Right cardiac atrium (tissue), 5 donors: ENCODE data around the gene ADGRE2. TPM values are rescaled to one million over a fixed set of nuclear protein-coding genes. Genes with fewer than 3 reads are reported as not detected.

Experiments
- ATAC-seq, 2 donors: fragments of 200-7000 bp; cut with Tn5 transposase; one replicate each; pipeline versions ENCODE4 v1.8.0 to v1.9.1; 2020; ENCODE audit warnings: moderate library complexity in 2 of 2, mild to moderate bottlenecking in 1 of 2
- DNase-seq, 3 donors: peaks; one replicate each; pipeline ENCODE4 v3.0.0-alpha.2; 2020
- H3K27ac ChIP-seq: one replicate; pipeline ENCODE4 v1.5.1; 2013; ENCODE audit warnings: mild to moderate bottlenecking, low read length, control low read depth, moderate library complexity
- H3K27me3 ChIP-seq: one replicate; pipeline ENCODE4 v1.6.1; 2013; ENCODE audit not compliant: control insufficient read depth, insufficient read depth
- H3K4me1 ChIP-seq: one replicate; pipeline ENCODE4 v1.6.1; 2013; ENCODE audit warnings: low read length; ENCODE audit not compliant: control insufficient read depth, insufficient read depth
- H3K4me3 ChIP-seq: one replicate; pipeline ENCODE4 v1.5.1; 2013; ENCODE audit warnings: low read length, control low read depth
- H3K9me3 ChIP-seq: one replicate; pipeline ENCODE4 v1.6.1; 2013; ENCODE audit warnings: low read length; ENCODE audit not compliant: control insufficient read depth
- WGBS: extraction: QIAGEN DNeasy Blood & Tissue Kit; methylation state at CpG from one replicate; pipeline ENCODE4 v1.1.7; 2013; 5-methylcytosine and 5-hydroxymethylcytosine counted together
- intact Hi-C, 4 donors: fragments of 100-400 bp; cut with DNase I; formaldehyde crosslinking; loops; one replicate each; pipeline versions ENCODE4 v1.11.0 to v1.14.0; 2022 to 2023
- polyA plus RNA-seq: library from polyadenylated mRNA; stranded (reverse); fragments of 200-250 nt; gene quantifications from one replicate; pipeline ENCODE4 v1.2.3, GENCODE V29; 2013
- total RNA-seq, 4 donors: library from RNA; stranded (reverse); fragmentation: NEBNext Ultra II Directional; extraction: Animal tissue kit (Norgen Biotek cat#: 25700); gene quantifications; one replicate each; pipeline ENCODE4 v1.2.1, GENCODE V29; 2021
- donor health status: healthy with polysubstance abuse.
- donor health status: DM: no; HTN: yes; CAD: no.
- donor health status: DM: no; HTN: no; CAD: no.
- donor health status: DM: no; HTN: yes; CAD: no; lungs with severe emphysema.
- donor health status: DM: yes; HTN: yes; CAD: no.

The ADGRE2 gene
- total and polyA plus RNA-seq, 5 donors: 0.25 to 1.4 (median 0.86) TPM

DNA sequence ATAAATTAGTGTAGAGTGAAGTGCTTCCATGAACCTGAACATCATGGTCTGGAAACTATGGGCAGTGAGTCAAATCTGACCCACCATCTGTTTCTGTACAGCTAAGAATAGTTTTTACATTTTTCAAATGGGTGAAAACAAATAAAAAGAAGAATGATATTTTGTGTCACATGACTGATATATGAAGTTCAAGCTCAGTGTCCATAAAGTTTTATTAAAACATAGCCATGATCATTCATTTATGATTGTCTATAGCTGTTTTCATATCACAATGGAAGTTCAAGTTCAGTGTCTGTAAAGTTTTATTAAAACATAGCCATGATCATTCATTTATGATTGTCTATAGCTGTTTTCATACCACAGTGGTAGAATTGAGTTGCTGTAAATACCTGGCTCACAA lies 45.9 kb downstream of the ADGRE2 start:
- DNase-seq (no peak), ATAC-seq (no peak)
- intact Hi-C loops: no loop called here
- H3K27ac ChIP-seq: no peak overlapping the region
- H3K27me3 ChIP-seq: no peaks in the 10 kb centered on the region
- no peaks in the 10 kb centered on the region for H3K9me3 ChIP-seq
- H3K4me1 ChIP-seq: no peaks in the 10 kb centered on the region
- no peak overlapping the region for H3K4me3 ChIP-seq

DNA sequence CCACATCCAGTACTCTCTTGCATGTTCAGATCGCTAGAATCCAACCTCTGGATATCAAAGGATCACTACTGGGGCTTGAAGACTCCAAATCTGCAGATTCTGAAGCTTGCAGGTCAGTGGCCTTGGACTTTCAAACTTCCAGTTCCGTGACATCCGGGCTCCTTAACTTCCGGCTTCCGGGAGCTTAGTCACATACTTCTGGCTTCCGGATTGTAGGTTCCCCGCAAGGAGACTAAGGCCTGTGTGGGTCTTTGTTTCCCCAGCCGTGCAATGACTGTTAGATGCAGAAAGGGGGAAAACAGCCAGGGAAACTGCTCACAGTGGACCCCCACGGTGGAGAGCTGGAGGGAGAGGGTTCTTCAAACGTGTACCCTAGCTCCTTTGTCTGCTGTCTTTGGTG lies 47.2 kb downstream of the ADGRE2 start:
- Histone ChIP-seq H3K4me3 (no peak overlapping the region), H3K4me1 (no peaks in the 10 kb centered on the region), H3K9me3 (peaks cover 2% of the 10 kb centered on the region), H3K27me3 (no peaks in the 10 kb centered on the region), H3K27ac (no peak overlapping the region)
- ATAC-seq (no peak), DNase-seq (no peak)
- intact Hi-C loops: no loop called here
- 65% methylated on average over 10 of the region's 10 CpGs for WGBS

DNA sequence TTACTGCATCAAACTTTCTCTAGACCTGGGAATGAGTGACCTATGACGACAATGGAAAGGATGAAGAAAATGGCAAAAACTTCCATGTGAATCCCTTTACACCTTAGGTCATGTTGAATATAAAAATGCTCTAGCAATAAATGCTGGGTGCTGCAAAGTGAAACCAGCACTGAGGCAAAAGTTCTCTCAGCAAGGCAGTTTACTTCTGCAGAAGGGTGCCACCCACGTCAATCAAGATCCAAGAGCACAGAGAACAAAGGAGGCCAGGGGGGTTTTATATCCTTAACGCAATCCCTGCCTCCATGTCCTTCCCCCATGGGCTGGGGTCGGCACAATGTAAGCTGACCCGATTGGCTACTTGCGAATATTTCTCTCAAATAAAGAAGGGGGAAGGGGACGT lies 49.8 kb downstream of the ADGRE2 start:
- H3K4me1 ChIP-seq: no peaks in the 10 kb centered on the region
- H3K4me3 ChIP-seq: no peak overlapping the region
- 69% methylated on average over 7 of the region's 7 CpGs for WGBS
- intact Hi-C loops: no loop called here
- no peak overlapping the region for H3K27ac ChIP-seq
- H3K27me3 ChIP-seq: no peaks in the 10 kb centered on the region
- ATAC-seq (no peak), DNase-seq (no peak)
- H3K9me3 ChIP-seq: peaks cover 3% of the 10 kb centered on the region

DNA sequence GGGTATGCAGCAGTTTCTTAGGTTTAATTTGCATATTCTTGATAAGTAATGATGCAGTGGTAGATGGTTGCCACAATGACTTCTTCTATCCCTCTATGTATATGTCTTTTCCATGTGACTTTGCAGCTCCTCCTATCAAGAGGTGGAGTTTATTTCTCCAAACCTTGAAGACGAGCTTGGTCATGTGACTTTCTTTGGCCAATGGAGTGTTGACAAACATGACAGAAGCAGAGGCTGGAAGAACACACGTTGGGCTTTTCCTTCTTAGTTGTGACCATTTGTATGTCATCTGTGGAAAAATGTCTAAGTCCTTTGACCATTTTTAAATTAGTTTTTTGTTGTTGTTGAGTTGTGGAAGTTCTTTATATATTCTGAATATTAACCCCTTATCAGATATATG lies 56.2 kb downstream of the ADGRE2 start:
- WGBS: 88% methylated on average over 2 of the region's 2 CpGs
- Histone ChIP-seq H3K4me3 (no peak overlapping the region), H3K27ac (no peak overlapping the region), H3K4me1 (no peaks in the 10 kb centered on the region), H3K9me3 (peaks cover 22% of the 10 kb centered on the region), H3K27me3 (no peaks in the 10 kb centered on the region)
- ATAC-seq: no peak
- intact Hi-C loops: no loop called here
- no peak for DNase-seq

DNA sequence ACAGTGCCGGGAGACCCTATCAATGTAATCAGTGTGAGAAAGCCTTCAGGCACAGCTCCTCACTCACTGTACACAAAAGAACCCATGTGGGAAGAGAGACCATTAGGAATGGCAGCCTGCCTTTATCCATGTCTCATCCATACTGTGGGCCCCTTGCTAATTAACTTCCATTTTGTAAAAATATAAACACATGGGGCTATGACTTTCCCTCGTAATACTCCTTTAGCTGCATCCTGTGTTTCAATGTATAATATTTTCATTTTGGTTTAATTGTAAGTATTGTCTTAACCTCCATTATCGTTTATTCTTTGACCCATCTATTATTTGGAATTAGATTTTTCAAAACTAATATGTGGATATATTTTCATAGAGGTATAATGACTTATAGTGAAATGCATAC lies 59.2 kb downstream of the ADGRE2 start:
- intact Hi-C loops: no loop called here
- no peak for ATAC-seq
- no peaks in the 10 kb centered on the region for H3K4me1 ChIP-seq
- no peak overlapping the region for H3K27ac ChIP-seq
- 98% methylated on average over 3 of the region's 3 CpGs for WGBS
- DNase-seq: no peak
- H3K9me3 ChIP-seq: peaks cover 43% of the 10 kb centered on the region
- H3K4me3 ChIP-seq: no peak overlapping the region
- H3K27me3 ChIP-seq: no peaks in the 10 kb centered on the region

DNA sequence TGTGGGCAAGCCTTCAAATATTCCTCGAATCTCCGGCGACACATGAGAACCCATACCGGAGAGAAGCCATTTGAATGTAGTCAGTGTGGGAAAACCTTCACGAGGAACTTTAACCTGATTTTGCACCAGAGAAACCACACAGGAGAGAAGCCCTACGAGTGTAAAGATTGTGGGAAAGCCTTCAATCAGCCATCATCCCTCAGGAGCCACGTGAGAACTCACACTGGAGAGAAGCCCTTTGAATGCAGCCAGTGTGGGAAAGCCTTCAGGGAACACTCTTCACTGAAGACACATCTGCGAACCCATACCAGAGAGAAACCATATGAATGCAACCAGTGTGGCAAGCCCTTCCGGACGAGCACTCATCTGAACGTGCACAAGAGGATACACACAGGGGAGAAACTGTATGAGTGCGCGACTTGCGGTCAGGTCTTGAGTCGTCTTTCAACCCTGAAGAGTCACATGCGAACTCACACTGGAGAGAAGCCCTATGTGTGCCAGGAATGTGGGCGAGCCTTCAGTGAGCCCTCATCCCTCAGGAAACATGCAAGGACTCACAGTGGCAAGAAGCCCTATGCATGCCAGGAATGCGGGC lies 59.7 kb downstream of the ADGRE2 start:
- no peak overlapping the region for H3K4me3 ChIP-seq

DNA sequence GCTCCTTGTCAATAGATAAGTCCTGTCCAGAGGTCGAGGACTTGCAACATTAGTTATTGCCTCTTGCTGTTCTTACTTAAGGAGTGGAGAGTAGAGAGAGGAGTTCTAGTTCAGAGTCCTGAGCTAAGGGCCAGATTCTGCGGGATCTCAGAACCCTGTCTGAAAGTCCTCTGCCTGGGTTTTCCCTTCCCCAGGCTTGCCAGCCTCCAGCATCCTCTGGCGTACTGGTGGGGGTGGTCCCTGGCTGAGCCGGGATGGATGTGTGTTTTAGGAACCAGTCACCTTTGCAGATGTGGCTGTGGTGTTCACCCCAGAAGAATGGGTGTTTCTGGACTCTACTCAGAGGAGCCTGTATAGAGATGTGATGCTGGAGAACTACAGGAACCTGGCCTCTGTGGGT lies 62.5 kb downstream of the ADGRE2 start:
- ATAC-seq (no peak), DNase-seq (no peak)
- H3K27ac ChIP-seq: no peak overlapping the region
- intact Hi-C loops: no loop called here
- H3K27me3 ChIP-seq: no peaks in the 10 kb centered on the region
- H3K4me1 ChIP-seq: no peaks in the 10 kb centered on the region
- H3K4me3 ChIP-seq: no peak overlapping the region
- peaks cover 48% of the 10 kb centered on the region for H3K9me3 ChIP-seq
- WGBS: 95% methylated on average over 4 of the region's 4 CpGs

More for the DNA sequence above, 59.7 kb downstream of the ADGRE2 start:
- Histone ChIP-seq H3K9me3 (peaks cover 46% of the 10 kb centered on the region), H3K27me3 (no peaks in the 10 kb centered on the region), H3K27ac (no peak overlapping the region), H3K4me1 (no peaks in the 10 kb centered on the region)
- DNase-seq (no peak), ATAC-seq (no peak)
- intact Hi-C loops: no loop called here
- WGBS: 96% methylated on average over 18 of the region's 18 CpGs

DNA sequence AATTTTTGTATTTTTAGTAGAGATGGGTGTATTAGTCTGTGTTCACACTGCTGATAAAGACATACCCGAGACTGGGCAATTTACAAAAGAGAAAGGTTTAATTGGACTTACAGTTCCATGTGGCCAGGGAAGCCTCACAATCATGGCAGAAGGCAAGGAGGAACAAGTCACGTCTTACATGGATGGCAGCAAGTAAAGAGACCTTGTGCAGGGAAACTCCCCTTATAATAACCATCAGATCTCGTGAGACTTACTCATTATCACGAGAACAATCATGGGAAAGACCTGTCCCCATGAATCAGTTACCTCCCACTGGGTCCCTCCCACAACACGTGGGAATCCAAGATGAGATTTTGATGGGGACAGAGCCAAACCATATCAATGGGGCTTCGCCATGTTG lies 73.9 kb downstream of the ADGRE2 start:
- intact Hi-C loops: no loop called here
- Histone ChIP-seq H3K4me1 (no peaks in the 10 kb centered on the region), H3K27ac (no peak overlapping the region), H3K9me3 (no peaks in the 10 kb centered on the region), H3K4me3 (no peak overlapping the region), H3K27me3 (no peaks in the 10 kb centered on the region)
- 91% methylated on average over 6 of the region's 6 CpGs for WGBS
- ATAC-seq (no peak), DNase-seq (no peak)

DNA sequence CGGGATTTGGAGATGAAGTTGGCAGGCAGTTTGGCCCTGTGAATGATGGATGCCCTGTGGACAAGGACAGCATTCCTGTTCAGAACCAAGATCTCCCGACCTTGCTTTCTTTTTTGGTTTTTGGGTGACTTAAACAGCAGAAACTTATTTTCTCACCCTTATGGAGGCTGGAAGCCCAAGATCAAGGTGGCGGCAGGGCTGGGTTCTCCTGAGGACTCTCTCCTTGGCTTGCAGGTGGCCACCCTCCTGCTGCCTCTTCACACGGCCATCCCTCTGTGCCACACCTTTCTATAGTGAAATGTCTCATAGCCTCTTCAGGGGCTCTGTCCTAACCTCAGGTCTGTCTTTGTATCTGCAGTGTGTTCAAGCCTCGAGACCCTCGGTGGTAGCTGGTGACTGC lies 74.5 kb downstream of the ADGRE2 start:
- no peaks in the 10 kb centered on the region for H3K9me3 ChIP-seq
- no peaks in the 10 kb centered on the region for H3K27me3 ChIP-seq
- ATAC-seq (no peak), DNase-seq (no peak)
- 91% methylated on average over 6 of the region's 6 CpGs for WGBS
- no peaks in the 10 kb centered on the region for H3K4me1 ChIP-seq
- intact Hi-C loops: no loop called here
- no peak overlapping the region for H3K27ac ChIP-seq
- no peak overlapping the region for H3K4me3 ChIP-seq

DNA sequence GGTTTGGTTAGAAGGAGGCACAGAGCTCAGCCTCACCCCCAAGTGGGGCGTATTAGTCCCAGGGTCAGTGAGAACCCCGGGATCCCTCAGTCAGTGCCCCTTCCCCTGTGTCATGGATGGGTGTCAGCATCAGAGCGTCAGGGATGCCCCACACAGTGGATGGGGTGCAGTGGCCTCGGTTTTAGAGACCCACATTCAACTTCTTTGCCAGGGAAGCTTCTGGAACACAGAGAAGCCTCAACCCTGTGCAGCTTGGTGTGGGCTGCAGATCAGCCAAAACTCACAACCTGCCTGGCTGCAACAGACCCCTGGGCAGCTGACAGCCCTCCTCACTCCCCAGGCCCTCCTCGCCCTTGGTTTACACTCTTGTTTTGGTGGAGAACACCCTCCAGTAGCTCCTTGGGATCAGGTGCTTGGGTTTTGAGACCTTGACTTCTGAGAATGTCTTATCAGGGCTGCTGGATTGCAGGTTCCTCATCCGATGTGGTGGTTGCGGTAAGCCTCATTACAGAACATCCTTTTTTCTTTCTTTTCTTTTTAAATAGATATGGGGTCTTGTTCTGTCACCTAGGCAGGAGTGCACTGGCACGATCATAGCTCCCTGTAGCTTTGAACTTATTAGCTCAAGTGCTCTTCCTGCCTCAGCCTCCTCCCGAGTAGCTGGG lies 77.5 kb downstream of the ADGRE2 start:
- no peak for ATAC-seq
- DNase-seq: no peak
- intact Hi-C loops: no loop called here
- no peak overlapping the region for H3K4me3 ChIP-seq
- H3K9me3 ChIP-seq: no peaks in the 10 kb centered on the region
- H3K27me3 ChIP-seq: no peaks in the 10 kb centered on the region
- whole genome bisulfite sequencing: 96% methylated on average over 9 of the region's 9 CpGs
- H3K27ac ChIP-seq: no peak overlapping the region
- H3K4me1 ChIP-seq: no peaks in the 10 kb centered on the region

DNA sequence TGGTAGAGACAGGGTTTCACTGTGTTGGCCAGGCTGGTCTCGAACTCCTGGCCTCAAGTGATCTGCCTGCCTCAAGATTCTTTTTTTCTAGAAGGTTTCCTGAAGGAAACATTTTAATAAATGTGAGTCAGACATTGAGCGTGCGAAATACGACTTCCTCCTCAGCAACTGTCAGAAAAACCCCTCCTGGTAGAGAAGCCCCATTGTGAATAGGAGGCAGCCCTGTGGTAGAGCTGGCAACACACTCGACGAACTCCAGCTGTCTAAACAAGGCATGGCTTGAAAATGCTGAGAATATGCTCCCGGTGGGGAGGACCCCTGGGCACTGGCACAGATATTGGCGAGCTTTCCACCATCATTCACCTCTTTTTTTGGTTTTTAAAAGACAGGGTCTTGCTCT lies 78.7 kb downstream of the ADGRE2 start:
- Histone ChIP-seq H3K9me3 (no peaks in the 10 kb centered on the region), H3K27me3 (no peaks in the 10 kb centered on the region), H3K27ac (no peak overlapping the region), H3K4me3 (no peak overlapping the region), H3K4me1 (no peaks in the 10 kb centered on the region)
- DNase-seq (no peak), ATAC-seq (no peak)
- 88% methylated on average over 8 of the region's 8 CpGs for WGBS
- intact Hi-C loops: no loop called here

DNA sequence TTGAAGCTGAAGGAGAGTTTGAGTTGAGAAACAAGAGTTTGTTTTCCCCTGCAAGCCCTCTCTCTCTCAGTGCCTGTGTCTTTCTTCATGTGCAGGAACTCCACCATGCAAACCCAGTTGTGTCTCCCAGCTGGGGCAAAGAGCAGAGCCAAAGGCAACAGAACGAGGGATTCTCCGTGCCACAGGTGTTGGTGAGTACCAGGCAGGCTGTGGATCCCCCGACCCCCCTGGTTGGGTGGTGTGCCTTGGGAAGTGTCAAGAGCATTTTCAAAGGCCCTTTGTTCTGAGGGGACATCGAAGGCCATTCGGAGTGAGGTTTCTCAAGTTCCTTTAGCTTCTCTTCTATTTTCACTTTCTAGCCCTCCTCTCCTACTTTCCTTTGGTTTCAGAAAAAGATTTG lies 82.9 kb downstream of the ADGRE2 start:
- DNase-seq (no peak), ATAC-seq (no peak)
- Histone ChIP-seq H3K27me3 (no peaks in the 10 kb centered on the region), H3K9me3 (no peaks in the 10 kb centered on the region), H3K4me3 (no peak overlapping the region), H3K27ac (no peak overlapping the region), H3K4me1 (no peaks in the 10 kb centered on the region)
- intact Hi-C loops: no loop called here
- WGBS: 90% methylated on average over 5 of the region's 5 CpGs
